Measurements from ENCODE around the gene HLA-DOB.
"Not testable (repeated sequence)": the region's sequence is repeated elsewhere in the genome, so short reads cannot be mapped to it uniquely, and the experiment has no call there.

HLA-DOB gene

DNA sequence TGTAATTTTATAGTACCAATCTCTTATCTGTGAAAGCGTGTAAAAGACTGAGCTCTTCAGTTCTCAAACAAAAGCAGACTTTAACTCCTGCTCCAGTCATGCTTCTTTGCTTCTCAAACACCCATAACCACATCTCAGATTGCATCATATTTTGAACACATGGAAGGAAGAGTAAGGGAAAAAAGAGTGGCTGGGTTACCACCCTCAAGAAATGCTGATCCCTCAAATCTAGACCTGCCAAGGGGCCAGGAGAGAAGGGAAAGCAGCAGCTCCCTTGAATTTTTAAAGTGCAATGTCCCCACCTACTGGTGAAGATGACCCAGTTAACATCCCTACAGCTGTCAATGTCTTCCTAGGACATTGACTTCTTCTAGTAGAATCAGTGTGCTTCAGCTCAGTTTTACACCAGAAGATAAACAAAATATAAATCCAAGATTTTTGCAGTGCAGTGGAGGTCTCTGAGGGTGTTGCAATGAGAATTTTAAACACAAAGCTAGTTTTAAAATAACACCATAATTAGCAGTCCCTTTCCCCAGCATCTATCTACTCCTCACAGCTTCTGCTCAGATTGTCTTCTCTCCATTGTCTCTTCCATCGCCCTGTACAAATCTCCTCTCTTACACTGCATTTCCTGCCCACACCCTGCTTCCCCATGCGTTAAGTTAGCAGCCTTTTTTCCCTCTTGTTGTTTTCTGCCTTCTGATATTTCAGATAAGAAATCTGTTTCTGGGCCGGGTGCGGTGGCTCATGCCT is 30.8 kb downstream of the HLA-DOB start:
- Histone ChIP-seq H3K9me3 (ENCODE audit: insufficient read depth, low read length) (no peaks in the 10 kb centered on the region), H3K36me3 (ENCODE audit: low read length) (no peaks in the 10 kb centered on the region; the same call in 1 of the 2 replicates), H3K9me2 (replicated peaks; ENCODE audit: insufficient read depth, low read length) (no peaks in the 10 kb centered on the region), H2AFZ (ENCODE audit: low read depth, low read length, severe bottlenecking) (no peak overlapping the region), H3K27ac (ENCODE audit: low read depth, low read length) (no peak overlapping the region), H3K9ac (ENCODE audit: low read length) (no peak overlapping the region), H3K4me2 (ENCODE audit: low read depth, low read length, poor library complexity, severe bottlenecking) (no peak overlapping the region), H3K79me2 (ENCODE audit: insufficient read depth, low read length) (no peaks in the 10 kb centered on the region), H4K20me1 (ENCODE audit: low read depth, low read length) (no peaks in the 10 kb centered on the region), H3K4me3 (ENCODE audit: insufficient read depth, low read length, poor library complexity, severe bottlenecking) (no peak overlapping the region), H3F3A (ENCODE audit: insufficient read depth) (no peaks in the 10 kb centered on the region), H3K27me3 (ENCODE audit: low read length) (no peaks in the 10 kb centered on the region)
- TF ChIP-seq CTCF (IDR thresholded peaks at IDR 0.05; ENCODE audit: insufficient read depth, low read length, poor library complexity, severe bottlenecking) (peak; percentile 83), EZH2phosphoT487 (conservative IDR thresholded peaks at IDR 0.05; ENCODE audit: low read length) (no peak)

DNA sequence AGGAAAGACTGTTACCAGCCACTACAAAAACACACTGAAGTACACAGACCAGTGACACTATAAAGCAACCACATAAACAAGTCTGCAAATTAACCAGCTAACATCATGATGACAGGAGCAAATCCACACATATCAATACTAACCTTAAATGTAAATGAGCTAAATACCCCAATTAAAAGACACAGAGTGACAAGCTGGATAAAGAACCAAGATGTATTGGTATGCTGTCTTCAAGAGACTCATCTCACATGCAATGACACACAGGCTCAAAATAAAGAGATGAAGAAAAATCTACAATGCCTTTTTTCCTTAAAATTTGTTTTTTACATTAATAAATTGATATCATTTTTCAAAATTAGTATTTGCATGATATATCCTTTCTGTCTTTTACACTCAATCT is 33.9 kb downstream of the HLA-DOB start:
- H3K9me2 ChIP-seq (replicated peaks; ENCODE audit: insufficient read depth, low read length); H3K9ac ChIP-seq (ENCODE audit: low read length); H3K27me3 ChIP-seq (ENCODE audit: low read length); H2AFZ ChIP-seq (ENCODE audit: low read depth, low read length, severe bottlenecking); H3K9me3 ChIP-seq (ENCODE audit: insufficient read depth, low read length); H3K4me3 ChIP-seq (ENCODE audit: insufficient read depth, low read length, poor library complexity, severe bottlenecking); H3F3A ChIP-seq (ENCODE audit: insufficient read depth); H3K36me3 ChIP-seq (ENCODE audit: low read length); H3K79me2 ChIP-seq (ENCODE audit: insufficient read depth, low read length); H4K20me1 ChIP-seq (ENCODE audit: low read depth, low read length); H3K27ac ChIP-seq (ENCODE audit: low read depth, low read length); H3K4me2 ChIP-seq (ENCODE audit: low read depth, low read length, poor library complexity, severe bottlenecking): not testable (repeated sequence)

DNA sequence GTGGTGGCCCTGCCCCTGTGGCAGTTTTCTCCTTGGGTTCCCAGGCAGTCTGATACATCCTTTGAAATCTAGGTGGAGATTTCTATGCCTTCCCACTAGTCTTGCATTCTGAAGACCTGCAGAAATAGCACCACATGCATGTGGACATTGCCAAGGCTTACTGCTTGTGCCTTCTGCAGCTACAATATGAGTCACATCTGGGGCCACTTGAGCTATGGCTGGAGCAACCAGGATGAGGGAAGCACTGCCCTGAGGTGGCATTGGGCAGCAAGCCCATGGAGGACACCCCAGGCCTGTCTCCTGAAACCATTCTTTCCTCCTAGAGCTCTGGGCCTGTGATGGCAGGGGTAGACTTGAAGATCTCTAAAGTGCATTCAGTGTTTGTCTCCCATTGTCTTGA is 37.8 kb downstream of the HLA-DOB start:
- Histone ChIP-seq H4K20me1 (ENCODE audit: low read depth, low read length) (no peaks in the 10 kb centered on the region), H2AFZ (ENCODE audit: low read depth, low read length, severe bottlenecking) (no peak overlapping the region), H3K9me2 (replicated peaks; ENCODE audit: insufficient read depth, low read length) (no peaks in the 10 kb centered on the region), H3K9ac (ENCODE audit: low read length) (no peak overlapping the region), H3K27ac (ENCODE audit: low read depth, low read length) (no peak overlapping the region), H3K4me3 (ENCODE audit: insufficient read depth, low read length, poor library complexity, severe bottlenecking) (no peak overlapping the region), H3K27me3 (ENCODE audit: low read length) (no peaks in the 10 kb centered on the region), H3K36me3 (ENCODE audit: low read length) (no peaks in the 10 kb centered on the region), H3K9me3 (ENCODE audit: insufficient read depth, low read length) (no peaks in the 10 kb centered on the region), H3F3A (ENCODE audit: insufficient read depth) (no peaks in the 10 kb centered on the region), H3K79me2 (ENCODE audit: insufficient read depth, low read length) (no peaks in the 10 kb centered on the region), H3K4me2 (ENCODE audit: low read depth, low read length, poor library complexity, severe bottlenecking) (no peak overlapping the region)
- TF ChIP-seq CTCF (IDR thresholded peaks at IDR 0.05; ENCODE audit: insufficient read depth, low read length, poor library complexity, severe bottlenecking), result no peak
- TF ChIP-seq EZH2phosphoT487 (conservative IDR thresholded peaks at IDR 0.05; ENCODE audit: low read length), result no peak

GRCh38 chr6:32775071-32775470 is 41.7 kb downstream of the HLA-DOB start:
- Histone ChIP-seq H4K20me1 (ENCODE audit: low read depth, low read length) (no peaks in the 10 kb centered on the region), H3K27me3 (ENCODE audit: low read length) (no peaks in the 10 kb centered on the region), H3K9ac (ENCODE audit: low read length) (no peak overlapping the region), H3K27ac (ENCODE audit: low read depth, low read length) (no peak overlapping the region), H3K4me2 (ENCODE audit: low read depth, low read length, poor library complexity, severe bottlenecking) (no peak overlapping the region), H3K79me2 (ENCODE audit: insufficient read depth, low read length) (no peaks in the 10 kb centered on the region), H3K36me3 (ENCODE audit: low read length) (no peaks in the 10 kb centered on the region), H3K9me2 (replicated peaks; ENCODE audit: insufficient read depth, low read length) (no peaks in the 10 kb centered on the region), H3K9me3 (ENCODE audit: insufficient read depth, low read length) (no peaks in the 10 kb centered on the region), H2AFZ (ENCODE audit: low read depth, low read length, severe bottlenecking) (no peak overlapping the region), H3K4me3 (ENCODE audit: insufficient read depth, low read length, poor library complexity, severe bottlenecking) (no peak overlapping the region), H3F3A (ENCODE audit: insufficient read depth) (no peaks in the 10 kb centered on the region)
- TF ChIP-seq CTCF (IDR thresholded peaks at IDR 0.05; ENCODE audit: insufficient read depth, low read length, poor library complexity, severe bottlenecking) (no peak), EZH2phosphoT487 (conservative IDR thresholded peaks at IDR 0.05; ENCODE audit: low read length) (no peak)

Measured in SU-DHL-6 (cell line).